ENCODE measurements around the gene SPRR3.

The SPRR3 gene

GRCh38 chr1:153001382-153001781 is at the start of gene SPRR3:
Gene SPRR3, plus strand, starts transcription at chr1:153001749. Its CDS starts 1,272 bp downstream, at chr1:153003021.
- no peak for DNase-seq

DNA sequence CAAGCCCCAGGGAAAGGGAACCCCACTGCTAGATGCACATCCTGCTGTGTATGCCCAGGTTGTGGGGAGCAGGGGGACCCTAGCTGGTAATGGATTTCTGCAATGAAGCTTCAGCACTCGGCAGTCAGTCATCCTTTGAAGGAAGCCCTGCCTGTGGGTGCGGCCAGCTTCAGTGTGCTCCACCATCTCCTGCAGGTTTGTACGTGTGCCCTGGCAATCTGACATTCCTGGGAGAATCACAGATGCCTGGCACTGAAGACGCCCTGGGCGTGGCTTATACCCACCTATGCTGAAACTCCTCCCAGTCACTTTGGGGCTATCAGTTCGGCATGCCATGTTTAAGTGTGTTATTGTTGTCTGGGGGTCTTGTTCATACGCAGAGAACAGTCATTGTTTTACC is 47.8 kb upstream of the SPRR3 start:
- no peak for DNase-seq

- DNase-seq, result no peak
Observed at GRCh38 chr1:152954436-152954835, 47.1 kb upstream of the SPRR3 start.

DNA sequence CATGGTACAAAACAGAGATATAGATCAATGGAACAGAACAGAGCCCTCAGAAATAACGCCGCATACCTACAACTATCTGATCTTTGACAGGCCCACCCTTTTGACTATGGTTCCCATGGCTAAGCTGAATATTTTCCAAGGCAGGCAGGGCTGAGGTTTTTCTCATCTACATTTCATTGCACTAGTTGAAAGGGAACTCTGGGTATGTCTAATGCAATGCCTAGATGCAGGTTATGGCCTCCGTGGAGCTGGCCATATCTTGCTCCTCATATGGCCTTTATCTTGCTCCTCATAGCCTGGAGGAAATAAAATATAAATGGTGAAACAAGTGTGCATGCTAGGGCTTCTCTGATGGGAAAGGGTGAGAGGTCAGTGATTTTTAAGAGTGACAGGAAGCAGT is 44.0 kb upstream of the SPRR3 start:
- no peak for DNase-seq

GRCh38 chr1:152959273-152959672 is 42.3 kb upstream of the SPRR3 start:
- DNase-seq, result no peak

- DNase-seq, result no peak
Observed at GRCh38 chr1:152959801-152960451, 41.6 kb upstream of the SPRR3 start.

GRCh38 chr1:152960452-152961044 is 41.0 kb upstream of the SPRR3 start:
- DNase-seq, result no peak

- no peak for DNase-seq
Observed at GRCh38 chr1:152961226-152961891, 40.2 kb upstream of the SPRR3 start.

DNA sequence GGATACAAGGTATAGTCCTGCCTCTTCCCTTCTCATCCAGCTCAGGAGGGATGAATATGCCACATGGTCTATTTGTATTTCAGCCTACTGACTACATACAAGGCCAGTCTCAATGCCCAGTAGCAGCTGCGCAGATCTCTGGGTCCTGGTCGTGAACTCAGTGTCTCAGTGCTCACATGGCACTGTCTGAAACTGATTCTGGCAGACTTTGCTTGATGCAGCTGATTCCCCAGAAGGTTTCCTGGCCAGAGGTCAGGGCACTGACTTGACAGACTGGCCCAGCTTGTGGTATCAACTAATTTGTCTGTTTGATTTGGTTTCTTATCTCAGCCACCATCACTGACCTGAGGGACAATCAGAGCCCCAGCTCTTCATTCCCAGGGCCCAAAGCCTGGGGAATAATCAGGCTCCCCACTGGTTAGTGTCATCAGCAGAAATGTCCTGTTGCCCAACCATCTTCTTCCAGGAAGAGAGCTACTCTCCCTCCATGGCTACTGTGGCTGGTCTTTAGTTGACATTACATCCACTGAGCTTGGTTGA is 38.6 kb upstream of the SPRR3 start:
- no peak for DNase-seq

- DNase-seq, result no peak
Observed at GRCh38 chr1:152964536-152964935, 37.0 kb upstream of the SPRR3 start.

- DNase-seq, result no peak
Observed at GRCh38 chr1:152965853-152966252, 35.7 kb upstream of the SPRR3 start.

DNA sequence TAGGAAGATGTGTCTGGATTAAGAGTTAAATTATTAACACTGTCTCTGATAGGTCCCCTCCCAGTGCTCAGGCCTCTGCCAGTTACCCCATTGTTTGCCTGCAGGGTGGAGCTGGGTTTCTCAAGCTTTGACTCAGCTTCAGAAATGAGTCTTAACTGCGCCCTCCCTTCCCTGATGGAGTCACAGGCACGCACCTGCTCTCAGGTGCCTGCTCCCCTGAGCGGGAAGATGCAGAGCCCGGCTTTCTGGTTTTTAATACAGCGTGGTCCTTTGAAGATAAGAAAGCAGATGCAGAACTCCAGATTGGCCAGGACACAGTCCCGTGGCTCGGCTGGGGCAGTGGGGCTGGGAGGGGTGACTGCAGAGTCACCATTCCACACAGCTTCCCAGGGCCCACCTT is 34.3 kb upstream of the SPRR3 start:
- DNase-seq, result no peak

DNA sequence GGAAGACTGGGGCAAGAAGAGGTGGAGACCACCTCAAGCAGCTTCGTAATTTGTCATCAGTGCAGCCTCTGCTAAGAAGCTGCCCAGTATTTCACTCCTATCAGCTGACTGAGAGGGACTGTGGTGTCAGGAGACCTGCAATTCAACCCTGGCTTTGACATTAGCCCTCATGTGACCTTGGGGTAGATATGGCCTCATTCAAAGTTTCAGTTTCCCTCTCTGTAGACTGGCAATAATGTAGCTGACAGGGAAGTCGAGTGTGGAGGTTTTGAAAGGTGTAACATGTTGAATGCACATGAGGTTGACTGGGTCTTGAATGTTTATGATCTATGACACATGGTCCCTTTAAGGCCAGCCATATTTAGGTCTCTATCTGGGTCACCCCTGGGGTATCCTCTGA is 33.3 kb upstream of the SPRR3 start:
- no peak for DNase-seq

GRCh38 chr1:152969036-152969435 is 32.5 kb upstream of the SPRR3 start:
- no peak for DNase-seq

GRCh38 chr1:152970495-152970894 is 31.1 kb upstream of the SPRR3 start, which contains the start of gene SPRR4:
Gene SPRR4, plus strand, starts transcription at chr1:152970648. Its CDS starts 1,243 bp downstream, at chr1:152971891.
- DNase-seq, result no peak

DNA sequence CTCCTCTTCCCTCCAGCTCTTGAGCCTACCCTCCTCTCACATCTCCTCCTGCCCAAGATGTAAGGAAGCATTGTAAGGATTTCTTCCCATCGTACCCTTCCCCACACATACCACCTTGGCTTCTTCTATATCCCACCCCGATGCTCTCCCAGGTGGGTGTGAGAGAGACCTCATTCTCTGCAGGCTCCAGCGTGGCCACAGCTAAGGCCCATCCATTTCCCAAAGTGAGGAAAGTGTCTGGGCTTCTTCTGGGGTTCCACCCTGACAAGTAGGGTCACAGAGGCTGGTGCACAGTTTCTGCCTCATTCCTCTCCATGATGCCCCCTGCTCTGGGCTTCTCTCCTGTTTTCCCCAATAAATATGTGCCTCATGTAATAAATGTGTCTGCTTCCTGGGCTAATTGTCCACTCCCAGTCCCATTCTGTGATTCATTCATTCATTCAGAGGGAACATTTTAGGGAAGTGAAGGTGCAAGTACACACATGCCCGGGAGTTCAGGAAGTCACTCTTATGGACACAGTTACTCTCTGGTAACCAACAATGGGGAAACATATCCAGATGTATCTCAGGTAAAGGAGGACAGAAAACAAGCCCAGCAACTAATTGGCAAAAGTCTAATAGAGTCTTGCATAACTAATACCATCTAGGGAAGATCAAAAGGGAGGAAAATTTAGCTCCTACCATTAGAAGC is 29.2 kb upstream of the SPRR3 start:
- DNase-seq, result no peak

GRCh38 chr1:152976688-152977087 is 24.9 kb upstream of the SPRR3 start:
- DNase-seq, result no peak

DNA sequence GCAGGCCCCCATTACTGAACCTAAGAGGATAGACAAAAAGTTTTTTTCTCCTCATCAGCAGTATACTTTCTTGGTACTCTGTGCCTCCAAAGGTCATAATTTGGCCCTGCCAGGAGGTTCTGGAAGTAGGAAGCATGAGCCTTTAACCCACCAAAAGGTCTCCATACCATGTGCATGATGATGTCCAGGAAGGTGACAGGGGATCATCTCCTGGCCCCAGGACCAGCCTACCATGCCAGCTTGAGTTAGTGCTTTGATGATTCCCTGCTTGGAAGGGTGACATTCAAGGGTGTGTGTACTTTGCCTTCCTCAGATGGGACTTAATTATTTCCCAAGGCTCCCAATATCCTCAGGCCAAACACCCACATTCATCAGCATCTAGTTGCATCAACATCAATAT is 23.9 kb upstream of the SPRR3 start:
- no peak for DNase-seq

- DNase-seq, result no peak
Observed at GRCh38 chr1:152980676-152981075, 20.9 kb upstream of the SPRR3 start.

GRCh38 chr1:152981146-152981871 is 20.2 kb upstream of the SPRR3 start:
- no peak for DNase-seq

GRCh38 chr1:152982076-152982475 is 19.5 kb upstream of the SPRR3 start:
- DNase-seq, result no peak

DNA sequence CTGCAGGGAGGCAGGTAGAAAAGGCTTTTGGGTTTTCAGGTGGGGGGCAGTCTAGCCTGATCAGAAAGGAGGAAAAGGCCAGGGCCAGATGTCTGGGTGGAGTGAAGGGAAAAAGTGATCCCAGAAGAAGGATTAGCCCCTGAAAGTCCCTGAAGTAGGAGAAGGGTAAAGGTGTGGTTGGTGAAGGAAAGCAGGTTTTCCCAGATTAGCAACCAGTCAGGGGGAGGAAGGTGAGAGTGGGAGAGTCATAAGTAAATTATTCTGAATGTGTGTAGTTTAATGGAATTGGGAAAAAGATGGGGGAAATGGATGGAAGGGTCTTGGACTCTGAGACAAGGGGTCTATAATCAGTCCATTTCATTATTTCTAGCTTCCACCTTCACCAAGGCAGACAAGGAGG is 18.3 kb upstream of the SPRR3 start:
- DNase-seq, result no peak

- no peak for DNase-seq
Observed at GRCh38 chr1:152983743-152984142, 17.8 kb upstream of the SPRR3 start, which contains the start of gene SPRR1A. Gene SPRR1A, plus strand, starts transcription at chr1:152984081. Its CDS starts 1,150 bp downstream, at chr1:152985231.
